Adrenal gland (tissue), 12 donors: Measurements from ENCODE around the gene ZKSCAN4. TPM values are rescaled to one million over a fixed set of nuclear protein-coding genes. Genes with fewer than 3 reads are reported as not detected.

ENCODE experiments used
- DNase-seq, 7 donors: peaks; one replicate each; pipeline ENCODE4 v3.0.0-alpha.2; 2019 to 2020
- H3K27ac ChIP-seq, 5 donors: fragments of 200-600 bp; sonication (generic) in 4 of 5; 1 replicate in 3 of 5; 2 replicates in 2 of 5; pipeline versions ENCODE4 v1.5.1 to v1.8.0; 2016 to 2020; ENCODE audit warnings: mild to moderate bottlenecking in 1 of 5
- H3K27me3 ChIP-seq: fragments of 200-600 bp; 2 replicates; pipeline ENCODE4 v1.8.0; 2021
- H3K36me3 ChIP-seq, 2 donors: fragments of 200-600 bp; replicated peaks in 1 of 2; 1 replicate in 1 of 2; 2 replicates in 1 of 2; pipeline versions ENCODE4 v1.5.1 to v1.8.0; 2018 to 2022
- H3K4me1 ChIP-seq, 2 donors: fragments of 200-600 bp; replicated peaks in 1 of 2; 1 replicate in 1 of 2; 2 replicates in 1 of 2; pipeline versions ENCODE4 v1.5.1 to v1.8.0; 2018 to 2021
- H3K4me3 ChIP-seq, 4 donors: fragments of 200-600 bp; sonication (generic) in 3 of 4; one replicate each; pipeline ENCODE4 v1.5.1; 2016 to 2018
- H3K9me3 ChIP-seq, 3 donors: fragments of 200-600 bp; sonication (generic) in 1 of 3; replicated peaks in 1 of 3; 1 replicate in 2 of 3; 2 replicates in 1 of 3; pipeline versions ENCODE4 v1.5.1 to v1.8.0; 2016 to 2021
- POLR2A ChIP-seq, 2 donors: fragments of 450-650 bp; IDR thresholded peaks; one replicate each; pipeline ENCODE4 v1.6.1; 2017; ENCODE audit warnings: antibody characterized with exemption in 2 of 2, mild to moderate bottlenecking in 2 of 2, moderate library complexity in 1 of 2
- WGBS, 4 donors: extraction: QIAGEN DNeasy Blood & Tissue Kit in 2 of 4; methylation state at CpG; one replicate each; pipeline versions ENCODE4 v1.1.5 to v1.1.7; 2013 to 2017; 5-methylcytosine and 5-hydroxymethylcytosine counted together
- intact Hi-C, 2 donors: fragments of 100-400 bp; cut with DNase I; formaldehyde crosslinking; loops; one replicate each; pipeline versions ENCODE4 v1.14.1 to v1.15.0; 2022 to 2023
- polyA plus RNA-seq, 3 donors: library from polyadenylated mRNA; stranded (reverse); fragments of 200-250 nt in 2 of 3; fragments of 350-450 nt in 1 of 3; fragmentation: Illumina TruSeq in 1 of 3; extraction: RNeasy Lipid Tissue Mini Kit (QIAGEN cat#74804) in 1 of 3; gene quantifications; one replicate each; pipeline ENCODE4 v1.2.3, GENCODE V29; 2013 to 2014
- total RNA-seq, 9 donors: library from RNA; depleted of rRNA in 4 of 9; stranded (reverse); fragments of >200 nt in 4 of 9; fragments of 120-200 nt in 1 of 9; fragmentation: NEBNext Ultra II Directional in 1 of 9; extraction: Animal tissue kit (Norgen Biotek cat#: 25700) in 1 of 9; gene quantifications; one replicate each; pipeline versions ENCODE4 v1.1.0 to v1.2.4, GENCODE V29; 2013 to 2023
- TF ChIP-seq, protein P1 (sequence below), 6 experiments: fragments of 450-650 bp in 4 of 6; fragments of 200-600 bp in 2 of 6; sonication (generic) in 1 of 6; IDR thresholded peaks; 1 replicate in 5 of 6; 2 replicates in 1 of 6; pipeline versions ENCODE4 v1.5.1 to v1.8.0; 2016 to 2021; ENCODE audit warnings: antibody characterized with exemption in 6 of 6, mild to moderate bottlenecking in 2 of 6, moderate library complexity in 1 of 6
- donor health status: healthy with polysubstance abuse.
- donor health status: Bipolar disorder and iron deficiency.
- donor health status: DM: yes; HTN: yes; CAD: no.
- donor health status: DM: no; HTN: no; CAD: no.
- donor health status: DM: no; HTN: no; CAD: no.
- donor health status: DM: yes; HTN: yes; CAD: no.

The ZKSCAN4 gene
- total and polyA plus RNA-seq, 12 donors = 1.5 to 7.3 (median 4.3) TPM

GRCh38 chr6:28277746-28278145 lies 25.7 kb upstream of the ZKSCAN4 start:
- 73 to 79% (median 78%) methylated on average over 3 of the region's 3 CpGs for WGBS, 4 donors
- intact Hi-C loops = no loop called here

DNA sequence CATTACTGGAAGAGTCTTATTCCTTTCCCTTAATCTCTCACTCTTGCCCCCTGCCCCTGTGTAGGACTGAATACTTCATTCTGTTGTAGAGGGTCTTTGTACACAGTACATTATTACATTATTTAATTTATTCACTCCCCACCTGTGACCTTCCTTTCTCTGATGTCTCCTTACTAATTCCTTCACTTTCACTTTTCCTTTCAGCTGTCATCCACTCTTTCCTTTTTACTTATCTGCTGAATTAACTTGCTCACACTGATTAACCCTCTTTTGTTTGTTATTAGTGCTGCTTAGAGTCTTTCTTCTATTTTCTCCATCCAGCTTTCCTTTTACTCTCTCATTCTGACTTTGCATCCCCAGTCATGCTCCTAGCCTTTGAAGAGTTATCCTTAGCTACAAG lies 22.8 kb upstream of the ZKSCAN4 start:
- Histone ChIP-seq H3K9me3 (no peaks in the 10 kb centered on the region), H3K4me1 (peaks cover 0 to 6% of the 10 kb centered on the region in 2 donors), H3K4me3 (no peak overlapping the region), H3K27me3 (no peaks in the 10 kb centered on the region), H3K27ac (no peak overlapping the region), H3K36me3 (peaks cover 0 to 55% of the 10 kb centered on the region in 2 donors)
- no peak for DNase-seq
- no peak for TF ChIP-seq POLR2A (IDR thresholded peaks at IDR 0.05)
- TF ChIP-seq, protein P1, sequence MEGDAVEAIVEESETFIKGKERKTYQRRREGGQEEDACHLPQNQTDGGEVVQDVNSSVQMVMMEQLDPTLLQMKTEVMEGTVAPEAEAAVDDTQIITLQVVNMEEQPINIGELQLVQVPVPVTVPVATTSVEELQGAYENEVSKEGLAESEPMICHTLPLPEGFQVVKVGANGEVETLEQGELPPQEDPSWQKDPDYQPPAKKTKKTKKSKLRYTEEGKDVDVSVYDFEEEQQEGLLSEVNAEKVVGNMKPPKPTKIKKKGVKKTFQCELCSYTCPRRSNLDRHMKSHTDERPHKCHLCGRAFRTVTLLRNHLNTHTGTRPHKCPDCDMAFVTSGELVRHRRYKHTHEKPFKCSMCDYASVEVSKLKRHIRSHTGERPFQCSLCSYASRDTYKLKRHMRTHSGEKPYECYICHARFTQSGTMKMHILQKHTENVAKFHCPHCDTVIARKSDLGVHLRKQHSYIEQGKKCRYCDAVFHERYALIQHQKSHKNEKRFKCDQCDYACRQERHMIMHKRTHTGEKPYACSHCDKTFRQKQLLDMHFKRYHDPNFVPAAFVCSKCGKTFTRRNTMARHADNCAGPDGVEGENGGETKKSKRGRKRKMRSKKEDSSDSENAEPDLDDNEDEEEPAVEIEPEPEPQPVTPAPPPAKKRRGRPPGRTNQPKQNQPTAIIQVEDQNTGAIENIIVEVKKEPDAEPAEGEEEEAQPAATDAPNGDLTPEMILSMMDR (IDR thresholded peaks at IDR 0.05) = no peak
- intact Hi-C loops = no loop called here

More at GRCh38 chr6:28277746-28278145, 25.7 kb upstream of the ZKSCAN4 start:
- H3K27me3 ChIP-seq = no peaks in the 10 kb centered on the region
- H3K9me3 ChIP-seq = no peaks in the 10 kb centered on the region
- H3K4me3 ChIP-seq = no peak overlapping the region
- no peak overlapping the region for H3K27ac ChIP-seq
- H3K36me3 ChIP-seq = peaks cover 0 to 44% of the 10 kb centered on the region in 2 donors
- peaks cover 0 to 22% of the 10 kb centered on the region in 2 donors for H3K4me1 ChIP-seq
- TF ChIP-seq, protein P1 (IDR thresholded peaks at IDR 0.05) = no peak
- TF ChIP-seq POLR2A (IDR thresholded peaks at IDR 0.05) = no peak
- DNase-seq = no peak

DNA sequence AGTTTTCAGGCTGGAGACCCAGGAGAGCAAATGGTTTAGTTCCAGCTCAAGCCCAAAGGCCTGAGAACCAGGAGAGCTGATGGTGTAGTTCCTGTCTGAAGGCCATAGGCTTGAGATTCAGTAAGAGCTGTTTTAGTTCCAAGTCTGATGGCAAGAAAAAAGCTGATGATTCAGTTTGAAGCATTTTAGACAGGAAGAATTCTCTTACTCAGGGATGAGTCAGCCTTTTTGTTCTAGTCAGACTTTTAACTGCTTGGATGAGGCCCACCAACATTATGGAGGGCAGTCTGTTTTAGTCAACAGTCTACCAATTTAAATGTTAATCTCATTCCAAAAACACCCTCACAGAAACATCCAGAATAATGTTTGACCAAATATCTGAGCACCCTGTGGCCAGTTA lies 17.4 kb upstream of the ZKSCAN4 start:
- Histone ChIP-seq H3K4me3 (no peak overlapping the region), H3K36me3 (peaks cover 0 to 29% of the 10 kb centered on the region in 2 donors), H3K9me3 (no peaks in the 10 kb centered on the region), H3K4me1 (peaks cover 14 to 32% of the 10 kb centered on the region in 2 donors), H3K27ac (peak overlapping the region in 1 of 5 donors; percentile 55), H3K27me3 (no peaks in the 10 kb centered on the region)
- peak in 2 of 7 donors; percentile 12 to 31 for DNase-seq
- intact Hi-C loops = no loop called here
- TF ChIP-seq, protein P1 (IDR thresholded peaks at IDR 0.05) = no peak
- peak in 1 of 2 donors; percentile 21 for TF ChIP-seq POLR2A (IDR thresholded peaks at IDR 0.05)

- H3K27ac ChIP-seq = peak overlapping the region in 4 of 5 donors; percentile 64 to 89 (median 82)
- H3K27me3 ChIP-seq = no peaks in the 10 kb centered on the region
- H3K4me3 ChIP-seq = peak overlapping the region in 3 of 4 donors; percentile 69 to 82 (median 75)
- intact Hi-C loops = no loop called here
- no peaks in the 10 kb centered on the region for H3K9me3 ChIP-seq
- no peak for DNase-seq
- peaks cover 0 to 11% of the 10 kb centered on the region in 2 donors for H3K36me3 ChIP-seq
- 0 to 7% (median 4%) methylated on average over 1 of the region's 1 CpG for WGBS, 4 donors
- H3K4me1 ChIP-seq = peaks cover 14 to 32% of the 10 kb centered on the region in 2 donors
- TF ChIP-seq POLR2A (IDR thresholded peaks at IDR 0.05) = no peak
Observed at GRCh38 chr6:28267695-28268059, 15.6 kb upstream of the ZKSCAN4 start.

DNA sequence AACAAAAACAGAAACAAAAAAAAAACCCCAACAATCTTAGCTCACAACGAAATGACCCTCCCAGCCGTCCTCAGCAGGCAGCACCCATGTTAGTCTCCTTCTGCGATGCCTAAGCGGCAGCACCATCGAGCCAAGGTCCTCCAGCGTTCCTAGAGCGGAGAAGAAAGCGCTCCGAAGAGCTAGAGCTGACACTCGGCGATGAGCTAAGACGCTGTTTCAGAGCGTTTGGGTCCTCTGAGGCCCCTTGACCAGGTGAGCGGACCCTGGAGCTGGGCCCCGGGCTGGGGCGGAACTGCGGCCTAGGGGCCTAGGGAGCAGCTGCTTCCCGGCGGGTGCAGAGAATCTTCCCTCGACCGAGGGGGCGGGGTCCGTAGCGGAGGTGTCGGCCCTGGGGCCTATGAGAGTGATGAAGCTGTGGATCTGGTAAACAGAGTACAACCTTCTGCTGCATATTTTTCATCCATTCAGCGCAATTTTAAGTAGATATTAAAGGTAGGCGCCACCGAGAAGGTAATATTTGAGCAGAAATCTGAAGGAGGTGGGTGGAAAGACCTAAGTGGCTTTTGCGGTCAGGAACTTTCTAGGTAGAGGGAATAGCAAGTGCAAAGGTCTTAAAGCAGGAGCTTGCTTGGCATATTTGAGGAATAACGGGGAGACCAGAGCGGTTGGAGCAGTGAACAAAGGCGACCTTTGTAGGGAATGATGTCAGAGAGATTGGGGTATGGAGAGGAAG lies 15.1 kb upstream of the ZKSCAN4 start, which contains the start of gene ZSCAN26:
Gene ZSCAN26 (plus strand): TSS at position 182 of the 733 bp plus-strand sequence. CDS start 4,777 bp downstream, outside the sequence.
- peaks cover 14 to 32% of the 10 kb centered on the region in 2 donors for H3K4me1 ChIP-seq
- WGBS, 4 donors = 0 to 1% (median 1%) methylated on average over 20 to 32 of the region's 32 CpGs
- H3K9me3 ChIP-seq = no peaks in the 10 kb centered on the region
- H3K4me3 ChIP-seq = peak within 1 kb of the TSS; percentile 36 to 82 (median 72)
- TF ChIP-seq, protein P1 (IDR thresholded peaks at IDR 0.05) = no peak
- TF ChIP-seq POLR2A (IDR thresholded peaks at IDR 0.05) = peak; percentile 76 to 81
- DNase-seq = peak; percentile 79 to 88 (median 82)
- intact Hi-C loops = no loop called here
- peaks cover 0 to 5% of the 10 kb centered on the region in 2 donors for H3K36me3 ChIP-seq
- H3K27me3 ChIP-seq = no peaks in the 10 kb centered on the region
- peak within 1 kb of the TSS; percentile 53 to 89 (median 78) for H3K27ac ChIP-seq
